HG03039 (cell line): ENCODE measurements around the gene CPNE7.

Experiments
- ATAC-seq: cut with Tn5 transposase; IDR thresholded peaks from one replicate; pipeline ENCODE4 v1.9.1; 2021; ENCODE audit warnings: mild to moderate bottlenecking, moderate library complexity; ENCODE audit not compliant: unreplicated experiment

The CPNE7 gene

DNA sequence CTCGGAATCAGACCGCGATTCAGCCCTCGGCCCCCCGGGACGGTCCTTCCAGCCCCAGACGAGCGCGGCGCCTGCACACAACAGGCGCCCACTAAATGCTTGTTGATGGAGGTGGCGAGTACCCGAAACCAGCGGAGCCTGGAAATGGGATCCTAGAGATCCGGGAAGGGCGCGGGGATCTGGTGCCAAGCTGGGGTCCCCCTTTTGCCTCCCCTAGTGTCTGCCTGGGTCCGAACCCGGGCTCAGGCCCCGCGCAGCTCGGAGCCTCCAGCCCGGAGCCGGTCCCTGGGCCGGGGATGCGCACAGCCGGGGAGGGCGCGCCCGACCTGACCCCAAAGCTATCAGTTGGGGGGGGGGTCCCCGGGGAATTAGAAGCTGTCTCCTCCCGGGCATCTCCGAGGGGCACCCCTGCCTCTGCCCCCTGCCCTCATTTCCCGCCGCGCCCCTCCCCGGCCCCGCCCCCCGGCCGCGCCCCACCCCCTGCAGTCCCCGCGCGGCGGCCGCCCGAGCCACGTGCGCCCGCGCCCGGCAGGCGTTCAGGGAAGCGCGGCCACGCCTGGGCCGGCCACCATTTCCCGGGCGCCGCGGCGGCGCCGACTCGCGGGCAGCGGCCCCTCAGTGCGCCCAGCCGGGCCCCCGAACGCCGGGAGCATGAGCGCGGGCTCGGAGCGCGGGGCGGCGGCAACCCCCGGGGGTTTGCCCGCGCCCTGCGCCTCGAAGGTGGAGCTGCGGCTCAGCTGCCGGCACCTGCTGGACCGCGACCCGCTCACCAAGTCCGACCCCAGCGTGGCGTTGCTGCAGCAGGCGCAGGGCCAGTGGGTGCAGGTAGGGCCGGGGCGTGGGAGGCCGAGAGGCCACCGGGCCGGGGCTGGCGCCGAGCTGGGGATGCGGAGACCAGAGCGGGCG is at the start of gene CPNE7:
TSS of gene CPNE7 (plus strand) at position 512 of the 906 bp plus-strand sequence. CDS start at position 652, 140 bp downstream.
- no peak for ATAC-seq

DNA sequence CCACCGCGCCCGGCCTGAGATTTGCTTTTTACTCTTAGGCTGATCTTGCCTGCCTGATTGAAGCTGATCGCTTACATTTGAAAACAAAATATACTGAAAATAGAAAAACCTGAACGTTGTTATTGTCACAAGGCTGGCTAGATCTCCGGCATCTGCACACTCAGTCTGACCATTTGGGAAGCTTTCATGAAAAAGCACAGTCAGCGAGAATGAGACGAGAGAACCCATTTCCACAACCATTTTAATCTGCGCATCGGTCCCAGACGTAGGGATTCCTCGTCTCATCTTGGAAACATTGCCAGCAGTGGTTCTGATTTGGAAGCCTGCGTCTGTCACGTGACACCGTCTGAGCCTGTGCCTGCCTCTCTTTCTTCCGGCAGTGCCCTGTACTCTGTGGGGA is 46.5 kb upstream of the CPNE7 start:
- no peak for ATAC-seq

DNA sequence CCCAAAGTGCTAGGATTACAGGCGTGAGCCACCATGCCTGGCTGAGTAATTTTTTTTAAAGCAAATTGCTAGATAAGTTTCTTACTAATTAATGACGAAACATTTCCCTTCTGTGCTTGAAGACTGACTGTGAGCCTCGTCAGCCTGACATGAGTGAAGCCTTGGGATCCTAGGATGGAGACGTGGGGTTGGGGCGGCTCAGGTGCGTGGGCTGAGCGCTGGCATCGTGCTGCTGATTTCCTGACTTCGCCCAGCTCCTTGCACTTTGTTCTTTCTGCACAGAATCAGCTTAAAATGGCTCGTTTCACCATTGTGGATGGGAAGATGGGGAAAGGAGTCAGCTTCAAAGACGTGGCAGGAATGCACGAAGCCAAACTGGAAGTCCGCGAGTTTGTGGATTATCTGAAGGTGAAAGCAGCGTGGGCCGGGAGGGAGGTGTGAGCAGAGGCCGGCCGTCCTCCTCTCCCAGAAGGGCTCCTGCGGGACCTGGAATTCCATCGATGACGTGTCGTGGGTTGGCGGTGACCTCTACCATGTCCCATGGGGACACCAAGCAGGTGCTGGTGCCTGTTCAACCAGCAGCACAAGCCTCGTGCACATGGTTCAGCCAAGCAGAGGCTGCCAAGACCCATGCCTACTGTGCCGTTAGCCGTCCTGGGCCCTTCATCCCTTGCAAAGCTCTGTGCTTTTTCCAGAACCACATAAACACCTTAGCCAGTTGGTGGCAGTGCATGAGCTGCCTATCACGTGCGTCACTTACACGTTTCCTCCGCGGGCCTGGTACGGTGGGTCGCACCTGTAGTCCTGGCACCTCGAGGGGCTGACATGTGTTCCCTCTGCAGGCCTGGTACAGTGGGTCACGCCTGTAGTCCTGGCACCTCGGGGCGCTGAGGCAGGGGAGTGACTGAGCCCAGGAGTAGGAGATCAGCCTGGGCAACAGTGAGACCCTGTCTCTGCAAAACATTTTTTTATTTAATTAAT is 44.9 kb upstream of the CPNE7 start:
- no peak for ATAC-seq

DNA sequence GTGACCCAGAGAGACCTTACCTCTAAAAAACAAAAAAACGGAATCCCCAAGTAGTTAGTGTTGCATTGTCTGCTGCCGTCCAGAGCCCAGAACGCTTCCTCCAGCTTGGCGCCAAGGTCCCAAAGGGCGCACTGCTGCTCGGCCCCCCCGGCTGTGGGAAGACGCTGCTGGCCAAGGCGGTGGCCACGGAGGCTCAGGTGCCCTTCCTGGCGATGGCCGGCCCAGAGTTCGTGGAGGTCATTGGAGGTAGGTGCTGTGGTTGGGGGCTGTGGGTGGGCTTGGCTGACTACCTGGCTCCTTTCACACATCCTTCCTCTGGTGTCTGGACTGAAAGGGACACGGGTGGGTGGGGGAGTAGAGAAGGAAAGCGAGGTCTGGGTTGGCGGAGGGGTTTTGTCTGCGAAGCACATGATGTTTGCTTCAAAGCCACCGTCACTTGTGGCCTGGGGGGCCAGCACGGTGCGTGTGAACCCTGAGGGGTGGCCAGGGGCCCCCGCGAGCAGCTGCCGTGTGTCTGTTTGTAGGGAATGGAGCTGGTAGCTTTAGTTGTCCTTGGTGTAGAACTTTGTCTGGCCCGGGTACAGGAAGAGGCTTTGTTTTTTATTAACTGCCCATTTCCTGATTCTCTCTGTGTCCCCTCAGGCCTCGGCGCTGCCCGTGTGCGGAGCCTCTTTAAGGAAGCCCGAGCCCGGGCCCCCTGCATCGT is 43.6 kb upstream of the CPNE7 start:
- no peak for ATAC-seq

DNA sequence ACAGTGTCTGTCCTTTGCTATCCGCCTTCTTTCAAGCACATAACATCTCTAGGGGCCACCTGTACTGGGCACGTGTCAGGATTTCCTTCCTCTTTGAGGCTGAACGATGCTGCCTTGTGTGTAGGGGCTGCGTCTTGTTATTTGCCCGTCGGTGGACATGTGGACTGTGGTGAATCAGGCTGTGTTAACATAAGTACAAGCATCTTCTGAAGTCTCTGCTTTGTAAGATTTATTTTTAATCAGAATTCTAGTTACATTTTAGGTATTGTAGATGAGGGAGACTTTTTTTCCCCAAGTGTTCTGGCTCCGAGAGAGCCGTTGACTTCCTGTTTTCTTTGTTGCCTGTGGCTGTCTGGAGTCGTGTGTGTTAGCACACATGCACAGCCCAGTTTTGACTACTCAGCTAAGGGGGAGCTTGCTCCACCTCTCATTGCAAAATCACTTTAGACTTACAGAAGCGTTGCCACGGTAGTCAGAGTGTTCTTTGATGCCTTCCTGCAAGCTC is 41.3 kb upstream of the CPNE7 start:
- ATAC-seq, result no peak

DNA sequence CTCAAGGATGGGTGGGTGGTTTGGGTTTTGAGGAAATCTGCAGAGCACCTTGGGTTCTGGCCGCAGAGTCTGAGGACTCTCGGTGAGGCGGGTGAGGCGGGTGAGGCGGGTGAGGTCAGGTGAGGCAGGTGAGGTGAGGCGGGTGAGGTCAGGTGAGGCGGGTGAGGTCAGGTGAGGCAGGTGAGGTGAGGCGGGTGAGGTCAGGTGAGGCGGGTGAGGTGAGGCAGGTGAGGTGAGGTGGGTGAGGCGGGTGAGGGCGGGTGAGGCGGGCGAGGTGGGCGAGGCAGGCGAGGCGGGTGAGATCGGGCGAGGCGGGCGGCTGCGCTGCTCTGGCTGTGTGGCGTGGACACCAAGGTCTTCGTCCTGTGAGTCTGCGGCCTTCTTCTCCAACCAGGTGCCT is 39.2 kb upstream of the CPNE7 start:
- no peak for ATAC-seq

DNA sequence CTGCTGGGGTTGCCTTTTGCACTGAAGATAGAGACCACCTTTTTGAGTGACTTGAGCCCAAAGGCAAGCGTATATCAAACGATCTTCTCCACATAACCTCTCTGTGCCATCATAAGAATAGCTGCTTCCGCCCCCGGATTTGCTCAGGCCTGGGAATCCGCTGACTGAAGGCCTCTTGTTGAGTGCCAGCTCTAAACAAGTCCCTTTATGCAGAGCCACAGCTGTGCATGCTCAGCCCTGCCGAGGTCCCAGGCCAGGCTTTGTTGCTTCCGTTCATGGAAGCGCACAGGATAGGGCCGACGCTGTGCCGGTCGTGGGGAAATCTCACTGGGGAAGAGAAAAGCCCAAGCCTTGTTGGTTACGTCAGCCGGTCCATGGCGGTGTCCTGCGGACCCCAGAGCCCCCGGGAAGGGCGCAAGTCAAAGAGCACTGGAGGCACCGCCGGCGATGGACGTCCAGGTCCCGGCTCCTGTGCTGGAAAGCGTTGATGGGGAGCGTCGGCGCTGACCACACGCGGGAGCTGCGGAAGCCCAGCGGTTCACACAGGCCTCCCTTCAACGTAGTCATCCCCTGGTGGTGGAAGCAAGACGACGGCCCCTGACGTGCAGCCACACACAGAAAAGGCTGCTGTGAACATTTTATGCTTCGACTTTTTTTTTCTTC is 38.5 kb upstream of the CPNE7 start:
- no peak for ATAC-seq

DNA sequence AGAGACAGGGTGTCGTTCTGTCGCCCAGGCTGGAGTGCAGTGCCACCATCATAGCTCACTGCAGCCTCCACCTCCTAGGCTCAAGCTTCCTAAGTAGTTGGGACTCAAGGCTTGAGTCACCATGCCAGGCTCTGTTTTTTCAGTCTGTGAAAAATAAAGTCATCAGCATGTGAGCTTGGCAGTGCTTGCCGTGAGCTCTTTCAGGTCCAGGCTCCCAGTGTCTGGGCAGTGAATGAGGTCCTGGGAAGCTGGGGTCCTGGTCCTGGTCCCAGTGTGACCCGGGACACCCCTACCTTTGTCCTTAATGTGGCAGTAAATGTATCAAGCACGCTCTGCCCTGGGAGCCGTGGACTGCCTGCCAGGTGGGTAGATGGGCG is 38.0 kb upstream of the CPNE7 start:
- no peak for ATAC-seq

DNA sequence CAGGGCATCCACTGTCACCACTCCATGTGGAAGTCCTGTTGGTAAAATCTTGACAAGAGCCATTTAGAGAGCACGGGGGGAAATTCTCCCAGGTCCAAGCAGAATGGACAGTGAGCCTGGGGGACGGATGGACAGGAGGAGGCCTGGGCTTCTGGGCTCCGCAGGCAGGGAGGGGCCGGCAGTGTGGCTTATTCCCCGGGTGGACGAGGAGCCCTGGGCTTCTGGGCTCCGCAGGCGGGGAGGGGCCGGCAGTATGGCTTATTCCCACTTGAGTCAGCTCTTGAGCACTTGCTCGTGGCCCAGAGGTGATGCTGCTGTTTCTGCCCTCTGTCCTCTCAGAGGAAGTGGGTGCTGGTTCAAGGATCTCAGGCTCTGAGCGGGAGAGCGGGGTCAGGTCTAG is 37.3 kb upstream of the CPNE7 start:
- ATAC-seq, result no peak

DNA sequence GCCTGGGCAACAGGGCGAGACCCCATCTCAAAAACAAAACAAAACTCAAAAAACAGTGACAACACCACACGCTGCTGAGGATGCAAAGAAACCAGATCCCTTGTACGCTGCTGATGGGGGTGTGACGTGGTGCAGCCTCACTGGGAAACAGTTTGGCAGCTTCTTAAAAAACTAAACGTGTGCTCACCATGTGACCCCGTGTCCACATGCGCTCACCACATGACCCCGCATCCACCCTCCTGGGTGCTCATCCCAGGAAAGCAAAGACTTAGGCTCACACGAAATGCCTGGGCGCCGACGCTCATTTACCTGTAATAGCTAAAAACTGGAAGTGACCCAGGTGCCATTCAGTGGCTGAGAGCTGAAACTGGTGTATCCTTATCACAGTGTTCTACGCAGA is 35.0 kb upstream of the CPNE7 start:
- no peak for ATAC-seq

DNA sequence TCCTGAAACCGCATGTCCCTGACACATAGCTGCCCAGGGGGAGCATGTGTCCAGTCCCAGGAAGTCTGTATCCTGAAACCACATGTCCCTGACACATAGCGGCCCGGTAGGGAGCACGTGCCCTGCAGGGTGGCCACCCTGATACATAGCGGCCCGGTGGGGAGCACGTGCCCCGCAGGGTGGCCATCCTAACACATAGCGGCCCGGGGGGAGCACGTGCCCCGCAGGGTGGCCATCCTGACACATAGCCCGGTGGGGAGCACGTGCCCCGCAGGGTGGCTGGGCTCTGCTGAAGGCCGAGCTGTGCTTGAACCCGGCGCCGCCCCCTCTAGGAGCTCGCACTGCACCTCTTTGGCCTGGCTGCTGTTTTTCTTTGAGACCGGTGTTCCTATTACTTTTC is 33.8 kb upstream of the CPNE7 start:
- no peak for ATAC-seq

DNA sequence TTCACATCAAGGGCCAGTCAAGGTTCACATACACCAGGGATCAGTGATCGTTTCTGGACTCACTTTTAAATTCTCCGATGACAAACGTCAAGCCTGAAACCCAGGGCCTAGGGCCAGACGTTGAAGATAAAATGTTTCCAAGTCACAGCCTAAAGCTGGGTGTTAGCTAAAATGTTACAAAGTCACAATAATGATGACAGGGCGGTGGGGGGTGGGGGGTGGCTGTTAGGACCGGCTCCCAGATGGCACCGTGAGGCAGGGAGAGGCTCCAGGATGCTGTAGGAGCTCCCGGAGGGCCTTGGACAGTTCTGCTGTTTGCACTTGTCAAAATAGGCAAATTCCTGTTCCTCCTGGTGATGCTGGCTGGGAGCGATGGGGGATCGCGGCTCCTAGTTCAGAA is 31.4 kb upstream of the CPNE7 start:
- no peak for ATAC-seq

DNA sequence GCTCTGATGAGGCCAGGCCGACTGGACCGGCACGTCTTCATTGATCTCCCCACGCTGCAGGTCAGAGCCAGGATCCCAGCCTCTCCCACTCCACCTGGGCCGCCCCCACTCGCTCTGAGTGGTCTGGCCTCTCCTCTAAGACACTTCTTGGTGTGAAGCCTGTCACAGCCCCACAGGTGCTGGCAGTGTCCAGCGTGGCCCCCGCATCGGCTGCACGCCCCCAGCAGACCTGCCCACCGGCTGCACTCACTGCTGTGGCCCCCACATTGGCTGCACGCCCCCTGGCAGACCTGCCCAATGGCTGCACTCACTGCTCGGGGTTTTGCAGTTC is 30.9 kb upstream of the CPNE7 start:
- no peak for ATAC-seq

DNA sequence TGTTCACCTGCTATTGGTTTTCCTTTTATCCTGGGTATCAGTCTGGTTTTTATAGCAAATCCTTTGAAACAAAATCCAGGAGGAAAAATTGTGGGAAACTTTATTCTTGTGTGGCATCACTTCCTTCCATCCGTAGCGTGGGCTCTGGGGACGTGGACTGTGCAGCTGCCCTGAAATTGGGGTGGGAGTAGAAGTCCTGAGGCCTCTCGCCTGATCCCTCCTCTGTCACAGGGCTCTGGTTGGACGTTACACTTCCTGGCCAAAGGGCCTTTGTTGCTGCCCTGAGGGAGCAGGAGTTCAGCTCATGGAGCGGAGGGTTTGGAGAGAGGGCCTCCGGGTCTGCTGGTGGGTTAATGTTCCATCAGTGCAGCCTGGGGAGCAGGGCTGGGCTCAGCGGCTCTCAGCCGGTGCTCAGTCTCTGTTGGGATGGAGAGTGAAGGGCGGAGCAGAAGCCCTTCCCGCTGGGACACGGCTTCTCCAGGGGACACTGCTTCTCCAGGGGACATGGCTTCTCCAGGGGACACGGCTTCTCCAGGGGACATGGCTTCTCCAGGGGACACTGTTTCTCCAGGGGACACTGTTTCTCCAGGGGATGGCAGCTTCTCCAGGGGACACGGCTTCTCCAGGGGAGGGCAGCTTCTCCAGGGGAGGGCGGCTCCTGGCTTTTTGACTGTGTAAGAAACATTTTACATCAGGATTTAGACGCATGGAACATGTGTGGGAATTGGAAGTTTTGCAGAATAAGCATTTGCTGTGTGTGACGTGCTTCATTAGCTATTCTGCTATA is 30.3 kb upstream of the CPNE7 start:
- no peak for ATAC-seq

DNA sequence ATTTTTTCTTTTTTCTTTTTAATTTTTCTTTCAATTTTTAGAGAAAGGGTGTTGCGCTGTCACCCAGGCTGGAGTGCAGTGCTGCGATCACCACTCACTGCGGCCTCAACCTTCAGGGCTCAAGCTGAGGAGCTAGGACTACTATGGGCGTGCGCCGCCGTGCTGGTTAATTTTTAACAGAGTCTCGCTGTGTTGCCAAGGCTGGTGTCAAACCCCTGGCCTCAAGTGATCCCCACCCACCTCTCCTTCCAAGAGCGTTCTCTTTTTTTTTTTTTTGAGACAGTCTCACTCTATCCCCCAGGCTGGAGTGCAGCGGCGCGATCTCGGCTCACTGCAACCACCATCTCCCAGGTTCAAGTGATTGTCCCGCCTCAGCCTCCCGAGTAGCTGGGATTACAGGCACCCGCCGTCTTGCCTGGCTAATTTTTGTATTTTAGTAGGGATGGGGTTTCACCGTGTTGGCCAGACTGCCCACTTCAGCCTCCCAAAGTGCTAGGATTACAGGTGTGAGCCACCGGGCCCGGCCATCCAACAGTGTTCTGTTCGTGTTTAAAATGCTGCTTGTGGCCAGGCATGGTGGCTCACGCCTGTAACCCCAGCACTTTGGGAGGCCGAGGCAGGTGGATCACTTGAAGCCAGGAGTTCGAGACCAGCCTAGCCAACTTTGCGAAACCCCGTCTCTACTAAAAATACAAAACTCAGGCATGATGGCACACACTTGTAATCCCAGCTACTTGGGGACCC is 29.6 kb upstream of the CPNE7 start:
- ATAC-seq, result no peak

DNA sequence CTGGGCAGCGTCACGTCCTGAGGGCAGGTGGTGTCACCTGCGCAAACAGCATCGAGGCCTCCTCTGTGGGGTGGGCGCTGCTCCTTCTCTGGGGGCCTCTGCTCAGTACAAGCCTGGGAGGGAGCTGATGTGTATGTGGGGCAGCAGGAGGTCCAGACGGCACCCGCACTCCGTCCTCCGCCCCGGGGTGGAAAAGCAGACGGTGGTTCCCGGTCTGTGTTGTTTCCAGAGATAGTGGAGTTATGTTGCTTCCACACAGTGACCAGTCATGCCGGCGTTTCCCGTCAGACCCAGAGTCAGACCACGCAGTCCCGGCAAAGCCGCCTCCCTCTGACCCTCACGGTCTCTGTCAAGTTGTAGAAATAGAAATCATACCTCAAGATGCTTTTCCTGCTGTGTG is 28.8 kb upstream of the CPNE7 start:
- ATAC-seq, result no peak

DNA sequence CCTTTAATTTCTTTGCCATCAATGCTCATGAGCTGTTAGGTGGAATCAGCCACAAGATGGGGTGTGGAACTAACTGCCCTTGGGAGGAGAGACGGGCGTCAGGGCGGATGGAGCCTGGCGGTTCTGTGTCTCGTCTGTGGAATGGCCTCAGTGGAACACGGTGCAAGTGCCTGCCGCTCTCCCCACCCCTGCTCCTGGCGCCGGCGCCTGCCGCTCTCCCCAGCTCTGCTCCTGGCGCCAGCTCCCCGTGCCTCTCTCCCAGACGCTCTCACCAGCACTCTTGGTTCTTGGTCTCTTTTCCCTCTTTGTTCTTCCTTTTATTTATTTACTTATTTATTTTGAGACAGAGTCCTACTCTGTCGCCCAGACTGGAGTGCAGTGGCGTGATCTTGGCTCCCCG is 28.3 kb upstream of the CPNE7 start:
- ATAC-seq, result no peak

DNA sequence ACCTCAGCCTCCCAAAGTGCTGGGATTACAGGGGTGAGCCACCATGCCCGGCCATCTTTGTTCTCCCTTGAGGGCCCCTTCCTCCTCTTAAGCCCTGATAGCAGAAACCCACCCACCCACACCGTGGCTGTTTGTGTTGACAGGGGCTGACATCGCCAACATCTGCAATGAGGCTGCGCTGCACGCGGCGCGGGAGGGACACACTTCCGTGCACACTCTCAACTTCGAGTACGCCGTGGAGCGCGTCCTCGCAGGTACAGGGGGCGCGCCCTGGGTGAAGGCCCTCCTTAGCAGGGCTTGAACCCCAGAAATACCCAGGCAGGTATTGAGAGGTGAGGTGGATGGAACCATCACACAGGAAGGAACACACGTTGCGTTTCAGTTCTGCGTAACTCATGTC is 27.7 kb upstream of the CPNE7 start:
- no peak for ATAC-seq

DNA sequence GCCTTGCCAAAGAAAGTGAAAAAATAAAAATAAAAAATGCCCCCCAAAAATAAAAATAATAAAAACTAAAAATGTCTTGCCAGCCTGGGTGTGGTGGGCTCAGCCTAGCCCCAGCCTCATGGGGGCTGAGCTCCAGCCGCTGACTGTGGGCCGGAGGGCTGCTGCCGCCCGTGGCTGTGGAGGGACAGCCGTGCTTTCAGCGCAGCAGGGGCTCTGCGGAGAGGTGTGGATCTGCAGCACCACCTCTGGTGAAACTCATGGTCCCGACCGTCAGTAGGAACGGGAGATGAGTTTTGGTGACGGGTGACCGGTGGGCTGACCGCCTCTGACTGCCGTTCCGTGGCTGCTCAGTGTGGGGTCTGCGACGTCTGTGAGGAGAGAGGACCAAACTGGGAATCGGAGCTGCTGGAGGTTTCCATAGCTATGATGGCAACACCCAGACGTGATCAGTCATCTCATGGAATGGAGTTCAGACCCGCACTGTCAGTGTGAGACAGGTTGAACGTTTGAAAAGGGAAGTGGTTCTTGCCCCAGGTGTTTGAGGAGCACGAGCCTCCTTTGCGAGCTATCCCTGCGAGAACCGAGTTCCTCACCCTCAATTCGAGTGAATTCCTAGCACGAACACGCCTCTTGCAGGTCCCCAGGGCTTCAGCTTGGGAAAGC is 27.1 kb upstream of the CPNE7 start:
- ATAC-seq, result no peak
